ENCODE data around the gene ELOVL1.

DNA sequence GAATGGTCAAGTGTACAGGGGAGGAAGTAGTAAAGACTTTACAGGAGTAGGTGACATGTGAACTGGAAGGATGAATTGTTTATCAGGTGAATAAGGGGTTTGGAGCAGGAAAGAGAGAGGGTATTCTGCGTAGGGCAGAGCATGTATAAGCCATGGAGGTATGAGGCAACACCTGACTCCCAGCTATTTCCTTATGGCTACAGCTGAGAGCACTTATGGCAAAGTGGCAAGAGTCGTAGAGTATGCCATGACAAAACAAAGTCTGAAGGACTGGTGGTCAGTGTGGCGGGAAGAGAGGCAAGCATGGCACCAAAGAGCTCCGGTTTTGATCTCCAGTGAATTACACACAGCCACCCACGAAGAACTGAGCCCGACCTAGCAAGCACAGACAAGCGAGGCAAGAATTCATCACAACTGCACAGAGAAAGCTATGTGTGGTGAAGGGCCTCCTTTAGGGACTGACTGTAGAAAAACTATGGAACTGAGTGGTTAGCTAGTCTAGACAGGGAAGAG is 9.0 kb upstream of the ELOVL1 start:
- TF ChIP-seq, protein P1, sequence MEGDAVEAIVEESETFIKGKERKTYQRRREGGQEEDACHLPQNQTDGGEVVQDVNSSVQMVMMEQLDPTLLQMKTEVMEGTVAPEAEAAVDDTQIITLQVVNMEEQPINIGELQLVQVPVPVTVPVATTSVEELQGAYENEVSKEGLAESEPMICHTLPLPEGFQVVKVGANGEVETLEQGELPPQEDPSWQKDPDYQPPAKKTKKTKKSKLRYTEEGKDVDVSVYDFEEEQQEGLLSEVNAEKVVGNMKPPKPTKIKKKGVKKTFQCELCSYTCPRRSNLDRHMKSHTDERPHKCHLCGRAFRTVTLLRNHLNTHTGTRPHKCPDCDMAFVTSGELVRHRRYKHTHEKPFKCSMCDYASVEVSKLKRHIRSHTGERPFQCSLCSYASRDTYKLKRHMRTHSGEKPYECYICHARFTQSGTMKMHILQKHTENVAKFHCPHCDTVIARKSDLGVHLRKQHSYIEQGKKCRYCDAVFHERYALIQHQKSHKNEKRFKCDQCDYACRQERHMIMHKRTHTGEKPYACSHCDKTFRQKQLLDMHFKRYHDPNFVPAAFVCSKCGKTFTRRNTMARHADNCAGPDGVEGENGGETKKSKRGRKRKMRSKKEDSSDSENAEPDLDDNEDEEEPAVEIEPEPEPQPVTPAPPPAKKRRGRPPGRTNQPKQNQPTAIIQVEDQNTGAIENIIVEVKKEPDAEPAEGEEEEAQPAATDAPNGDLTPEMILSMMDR (IDR thresholded peaks at IDR 0.05; ENCODE audit: low read depth, low read length, poor library complexity, severe bottlenecking), result no peak
- no peak for TF ChIP-seq EZH2phosphoT487 (IDR thresholded peaks at IDR 0.05; ENCODE audit: borderline replicate concordance, low read length)
